ENCODE data around the gene RPA1. TPM values are rescaled to one million over a fixed set of nuclear protein-coding genes. Genes with fewer than 3 reads are reported as not detected.
A peak's percentile ranks its signal among the peaks of the same experiment; 100 is the strongest.
"Not testable (repeated sequence)": the region's sequence is repeated elsewhere in the genome, so short reads cannot be mapped to it uniquely, and the experiment has no call there.

Gene RPA1
- total and polyA plus RNA-seq, 7 experiments from 2014 or later = 57.8 to 264 (median 85.2) TPM

GRCh38 chr17:1853698-1854097, 23.9 kb downstream of the RPA1 start:
- ATAC-seq = no peak
- ChIA-PET CTCF (interaction anchor here (1.1 kb wide), 1 partner anchor 133 kb away, joined by 3 read pairs; no protein-coding TSS in a partner anchor), POLR2A (interaction anchor here (0.6 kb wide), 2 partner anchors 19 to 45 kb away, joined by 4 read pairs; no protein-coding TSS in a partner anchor)
- no peak overlapping the region for H3K4me3 Mint-ChIP-seq
- H3K4me1 Mint-ChIP-seq = peaks cover 0 to 13% (median 0%) of the 10 kb centered on the region in 7 donors
- no peaks in the 10 kb centered on the region for H3K9me3 Mint-ChIP-seq
- no peak overlapping the region for H3K27ac ChIP-seq (ENCODE audit: low read depth, low read length)
- peak overlapping the region in 1 of 9 donors; percentile 65 for H3K27ac Mint-ChIP-seq
- H3K9me3 ChIP-seq (ENCODE audit: control insufficient read depth in 2 of 3, low read length in 3 of 3) = no peaks in the 10 kb centered on the region
- peaks cover 8 to 44% (median 8%) of the 10 kb centered on the region in 3 experiments for H3K36me3 ChIP-seq (ENCODE audit: control insufficient read depth in 2 of 3, insufficient read depth in 3 of 3, low read length in 3 of 3)
- intact Hi-C loops (cut with micrococcal nuclease) = no loop called here
- peaks cover 4 to 46% (median 24%) of the 10 kb centered on the region in 5 donors for H3K36me3 Mint-ChIP-seq
- DNase-seq = no peak
- no peak overlapping the region for H3K4me3 ChIP-seq (ENCODE audit: low read length)
- no peaks in the 10 kb centered on the region for H3K27me3 ChIP-seq (ENCODE audit: control insufficient read depth in 2 of 2, insufficient read depth in 2 of 2, low read length in 2 of 2)
- H3K27me3 Mint-ChIP-seq = no peaks in the 10 kb centered on the region
- no peaks in the 10 kb centered on the region for H3K4me1 ChIP-seq (ENCODE audit: control insufficient read depth in 2 of 2, insufficient read depth in 2 of 2, low read length in 2 of 2)

DNA sequence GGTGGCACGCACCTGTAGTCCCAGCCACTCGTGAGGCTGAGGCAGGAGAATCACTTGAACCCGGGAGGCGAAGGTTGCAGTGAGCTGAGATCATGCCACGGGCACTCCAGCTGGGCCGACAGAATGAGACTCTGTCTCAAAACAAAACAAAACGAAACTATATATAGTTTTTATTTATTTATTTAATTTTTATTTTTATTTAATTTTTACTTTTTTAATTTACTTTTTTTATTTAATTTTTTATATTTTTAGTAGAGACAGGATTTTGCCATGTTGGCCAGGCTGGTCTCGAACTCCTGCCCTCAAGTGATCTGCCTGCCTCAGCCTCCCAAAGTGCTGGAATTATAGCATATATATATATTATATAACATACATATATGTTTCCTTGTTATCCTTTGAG, 26.7 kb downstream of the RPA1 start:
- H3K9me3 ChIP-seq (ENCODE audit: control insufficient read depth in 2 of 3, low read length in 3 of 3); intact Hi-C loops (cut with micrococcal nuclease); H3K27ac Mint-ChIP-seq; H3K4me1 ChIP-seq (ENCODE audit: control insufficient read depth in 2 of 2, insufficient read depth in 2 of 2, low read length in 2 of 2); H3K4me3 Mint-ChIP-seq; H3K27me3 ChIP-seq (ENCODE audit: control insufficient read depth in 2 of 2, insufficient read depth in 2 of 2, low read length in 2 of 2); H3K4me3 ChIP-seq (ENCODE audit: low read length); H3K27me3 Mint-ChIP-seq; H3K9me3 Mint-ChIP-seq; CTCF ChIA-PET; POLR2A ChIA-PET; ATAC-seq; H3K27ac ChIP-seq (ENCODE audit: low read depth, low read length); DNase-seq: not testable (repeated sequence)
- peaks cover 8 to 53% (median 8%) of the 10 kb centered on the region in 3 experiments for H3K36me3 ChIP-seq (ENCODE audit: control insufficient read depth in 2 of 3, insufficient read depth in 3 of 3, low read length in 3 of 3)
- peaks cover 0 to 14% (median 0%) of the 10 kb centered on the region in 7 donors for H3K4me1 Mint-ChIP-seq
- H3K36me3 Mint-ChIP-seq = peaks cover 4 to 46% (median 27%) of the 10 kb centered on the region in 5 donors

- H3K9me3 ChIP-seq (ENCODE audit: control insufficient read depth in 2 of 3, low read length in 3 of 3) = no peaks in the 10 kb centered on the region
- ChIA-PET POLR2A (interaction anchor here (0.6 kb wide), 1 partner anchor 8 kb away, joined by 3 read pairs; no protein-coding TSS in a partner anchor), CTCF (interaction anchor here (2.4 kb wide), 1 partner anchor 139 kb away, joined by 6 read pairs; no protein-coding TSS in a partner anchor)
- Mint-ChIP-seq H3K36me3 (peaks cover 0 to 14% (median 10%) of the 10 kb centered on the region in 5 donors), H3K4me1 (peaks cover 0 to 11% (median 2%) of the 10 kb centered on the region in 7 donors), H3K27me3 (no peaks in the 10 kb centered on the region), H3K4me3 (no peak overlapping the region), H3K27ac (peak overlapping the region in 2 of 9 donors; percentile 50 to 52), H3K9me3 (no peaks in the 10 kb centered on the region)
- DNase-seq (no peak), ATAC-seq (no peak)
- H3K27me3 ChIP-seq (ENCODE audit: control insufficient read depth in 2 of 2, insufficient read depth in 2 of 2, low read length in 2 of 2) = no peaks in the 10 kb centered on the region
- H3K27ac ChIP-seq (ENCODE audit: low read depth, low read length) = no peak overlapping the region
- no peak overlapping the region for H3K4me3 ChIP-seq (ENCODE audit: low read length)
- H3K4me1 ChIP-seq (ENCODE audit: control insufficient read depth in 2 of 2, insufficient read depth in 2 of 2, low read length in 2 of 2) = no peaks in the 10 kb centered on the region
- H3K36me3 ChIP-seq (ENCODE audit: control insufficient read depth in 2 of 3, insufficient read depth in 3 of 3, low read length in 3 of 3) = peaks cover 0 to 19% (median 0%) of the 10 kb centered on the region in 3 experiments
- intact Hi-C loops (cut with micrococcal nuclease) = no loop called here
These were observed 31.2 kb downstream of the RPA1 start for GRCh38 chr17:1860978-1861377.

DNA sequence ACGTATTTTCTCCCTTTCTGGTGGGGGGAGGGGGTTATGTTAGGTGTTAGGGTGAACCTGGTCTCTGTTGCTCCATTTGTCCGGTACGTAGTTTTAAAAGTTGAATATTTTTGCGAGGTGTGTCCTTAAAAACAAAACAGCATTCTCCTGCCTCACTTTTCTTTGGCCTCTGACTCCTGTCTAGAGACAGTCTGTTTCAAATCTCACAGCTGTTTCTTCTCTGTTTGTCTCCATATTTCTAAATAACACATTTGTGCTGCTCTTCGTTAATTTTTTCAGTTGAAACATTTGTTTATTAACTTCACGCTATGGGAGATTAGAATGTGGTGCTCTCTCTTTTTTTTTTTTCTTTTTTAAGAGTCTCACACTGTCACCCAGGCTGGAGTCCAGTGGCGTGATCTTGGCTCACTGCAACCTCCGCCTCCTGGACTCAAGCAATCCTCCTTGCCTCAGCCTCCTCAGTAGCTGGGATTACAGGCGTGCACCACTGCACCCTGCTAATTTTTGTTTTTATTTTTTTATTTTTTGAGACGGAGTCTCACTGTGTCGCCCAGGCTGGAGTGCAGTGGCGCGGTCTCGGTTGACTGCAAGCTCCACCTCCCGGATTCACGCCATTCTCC, 31.7 kb downstream of the RPA1 start:
- ChIA-PET POLR2A (no interaction called here), CTCF (interaction anchor here (2.4 kb wide), 1 partner anchor 140 kb away, joined by 6 read pairs; no protein-coding TSS in a partner anchor)
- H3K4me3 Mint-ChIP-seq = no peak overlapping the region

GRCh38 chr17:1865252-1866037, 35.6 kb downstream of the RPA1 start:
- ChIA-PET POLR2A (interaction anchor here (0.6 to 0.7 kb wide), 2 partner anchors 62 to 488 kb away, joined by 4 read pairs; no protein-coding TSS in a partner anchor), CTCF (interaction anchor here (0.6 to 2.4 kb wide), 8 partner anchors 18 to 347 kb away, joined by 3 to 9 read pairs (median 3); partner anchors contain the start of gene WDR81)
- Histone ChIP-seq H3K4me3 (ENCODE audit: low read length) (no peak overlapping the region), H3K27me3 (ENCODE audit: control insufficient read depth in 2 of 2, insufficient read depth in 2 of 2, low read length in 2 of 2) (no peaks in the 10 kb centered on the region), H3K4me1 (ENCODE audit: control insufficient read depth in 2 of 2, insufficient read depth in 2 of 2, low read length in 2 of 2) (peaks cover 5 to 10% of the 10 kb centered on the region in 2 donors), H3K36me3 (ENCODE audit: control insufficient read depth in 2 of 3, insufficient read depth in 3 of 3, low read length in 3 of 3) (peaks cover 0 to 9% (median 0%) of the 10 kb centered on the region in 3 experiments), H3K27ac (ENCODE audit: low read depth, low read length) (no peak overlapping the region), H3K9me3 (ENCODE audit: control insufficient read depth in 2 of 3, low read length in 3 of 3) (no peaks in the 10 kb centered on the region)
- Mint-ChIP-seq H3K27ac (no peak overlapping the region), H3K4me1 (peaks cover 8 to 35% (median 23%) of the 10 kb centered on the region in 7 donors), H3K27me3 (no peaks in the 10 kb centered on the region), H3K4me3 (no peak overlapping the region), H3K36me3 (peaks cover 0 to 21% (median 12%) of the 10 kb centered on the region in 5 donors), H3K9me3 (no peaks in the 10 kb centered on the region)
- intact Hi-C loops (cut with micrococcal nuclease) = loop anchor here (1.0 kb wide), 2 partner anchors 145 to 196 kb away; no protein-coding TSS in a partner anchor
- ATAC-seq (peak; percentile 86), DNase-seq (peak; percentile 19 to 71 (median 61))

More for the DNA sequence above, 31.7 kb downstream of the RPA1 start:
- no peaks in the 10 kb centered on the region for H3K27me3 ChIP-seq (ENCODE audit: control insufficient read depth in 2 of 2, insufficient read depth in 2 of 2, low read length in 2 of 2)
- DNase-seq (no peak), ATAC-seq (no peak)
- H3K27me3 Mint-ChIP-seq = no peaks in the 10 kb centered on the region
- no peaks in the 10 kb centered on the region for H3K9me3 Mint-ChIP-seq
- no peak overlapping the region for H3K4me3 ChIP-seq (ENCODE audit: low read length)
- peaks cover 0 to 14% (median 10%) of the 10 kb centered on the region in 5 donors for H3K36me3 Mint-ChIP-seq
- H3K4me1 Mint-ChIP-seq = peaks cover 0 to 12% (median 2%) of the 10 kb centered on the region in 7 donors
- H3K4me1 ChIP-seq (ENCODE audit: control insufficient read depth in 2 of 2, insufficient read depth in 2 of 2, low read length in 2 of 2) = no peaks in the 10 kb centered on the region
- peaks cover 0 to 19% (median 0%) of the 10 kb centered on the region in 3 experiments for H3K36me3 ChIP-seq (ENCODE audit: control insufficient read depth in 2 of 3, insufficient read depth in 3 of 3, low read length in 3 of 3)
- intact Hi-C loops (cut with micrococcal nuclease) = no loop called here
- H3K27ac ChIP-seq (ENCODE audit: low read depth, low read length) = no peak overlapping the region
- H3K27ac Mint-ChIP-seq = no peak overlapping the region
- no peaks in the 10 kb centered on the region for H3K9me3 ChIP-seq (ENCODE audit: control insufficient read depth in 2 of 3, low read length in 3 of 3)

GRCh38 chr17:1867307-1867706, 37.5 kb downstream of the RPA1 start:
- H3K36me3 Mint-ChIP-seq = peaks cover 0 to 23% (median 4%) of the 10 kb centered on the region in 5 donors
- no peak overlapping the region for H3K4me3 Mint-ChIP-seq
- no peak for ATAC-seq
- Histone ChIP-seq H3K4me3 (ENCODE audit: low read length) (no peak overlapping the region), H3K36me3 (ENCODE audit: control insufficient read depth in 2 of 3, insufficient read depth in 3 of 3, low read length in 3 of 3) (no peaks in the 10 kb centered on the region), H3K27me3 (ENCODE audit: control insufficient read depth in 2 of 2, insufficient read depth in 2 of 2, low read length in 2 of 2) (no peaks in the 10 kb centered on the region), H3K4me1 (ENCODE audit: control insufficient read depth in 2 of 2, insufficient read depth in 2 of 2, low read length in 2 of 2) (peaks cover 21 to 25% of the 10 kb centered on the region in 2 donors), H3K27ac (ENCODE audit: low read depth, low read length) (no peak overlapping the region), H3K9me3 (ENCODE audit: control insufficient read depth in 2 of 3, low read length in 3 of 3) (no peaks in the 10 kb centered on the region)
- peaks cover 0 to 4% (median 0%) of the 10 kb centered on the region in 11 donors for H3K9me3 Mint-ChIP-seq
- DNase-seq = no peak
- POLR2A ChIA-PET = no interaction called here
- CTCF ChIA-PET = interaction anchor here (0.7 to 2.4 kb wide), 2 partner anchors 80 to 146 kb away, joined by 3 to 9 read pairs; no protein-coding TSS in a partner anchor
- H3K4me1 Mint-ChIP-seq = peaks cover 26 to 54% (median 42%) of the 10 kb centered on the region in 7 donors
- H3K27ac Mint-ChIP-seq = peak overlapping the region in 4 of 9 donors; percentile 45 to 74 (median 66)
- intact Hi-C loops (cut with micrococcal nuclease) = no loop called here
- no peaks in the 10 kb centered on the region for H3K27me3 Mint-ChIP-seq
